DND-41 (cell line): ENCODE measurements around the gene CCK.

Experiments used
- ATAC-seq: fragments of 200-7000 bp; cut with Tn5 transposase; 3 replicates; pipeline ENCODE4 v1.9.1; 2021; ENCODE audit warnings: low read depth; ENCODE audit not compliant: insufficient read depth
- DNase-seq: peaks from one replicate; pipeline ENCODE4 v3.0.0-alpha.2; 2020
- H2AFZ ChIP-seq: 2 replicates; pipeline ENCODE4 v1.6.0; 2012; ENCODE audit warnings: low read depth, low read length
- H3K27ac ChIP-seq: 2 replicates; pipeline ENCODE4 v1.5.1; 2012; ENCODE audit warnings: low read length, inconsistent platforms
- H3K27me3 ChIP-seq: fragments of 200-600 bp; sonication (generic); 2 replicates; pipeline ENCODE4 v1.6.0; 2012; ENCODE audit warnings: low read length, mild to moderate bottlenecking, inconsistent platforms; ENCODE audit not compliant: insufficient read depth, poor library complexity
- H3K36me3 ChIP-seq: 2 replicates; pipeline ENCODE4 v1.5.1; 2012; ENCODE audit warnings: low read length, inconsistent platforms; ENCODE audit not compliant: insufficient read depth
- H3K4me1 ChIP-seq: 2 replicates; pipeline ENCODE4 v1.5.1; 2012; ENCODE audit warnings: mild to moderate bottlenecking, low read length; ENCODE audit not compliant: insufficient read depth
- H3K4me2 ChIP-seq: 2 replicates; pipeline ENCODE4 v1.6.0; 2012; ENCODE audit warnings: mild to moderate bottlenecking, moderate library complexity, low read length, inconsistent platforms; ENCODE audit not compliant: insufficient read depth
- H3K4me3 ChIP-seq, 2 experiments: fragments of 200-600 bp in 1 of 2; shearing (Covaris generic) in 1 of 2; 2 replicates each; pipeline ENCODE4 v1.5.1; 2012 to 2016; ENCODE audit warnings: inconsistent platforms in 2 of 2, low read length in 2 of 2, mild to moderate bottlenecking in 2 of 2, low read depth in 1 of 2, moderate library complexity in 1 of 2
- H3K79me2 ChIP-seq: 2 replicates; pipeline ENCODE4 v1.6.0; 2012; ENCODE audit warnings: low read length, inconsistent platforms; ENCODE audit not compliant: insufficient read depth
- H3K9ac ChIP-seq: 2 replicates; pipeline ENCODE4 v1.6.0; 2012; ENCODE audit warnings: low read depth, mild to moderate bottlenecking, inconsistent platforms, low read length, moderate library complexity
- H3K9me3 ChIP-seq: 2 replicates; pipeline ENCODE4 v1.5.1; 2012; ENCODE audit warnings: low read length, moderate library complexity, mild to moderate bottlenecking, inconsistent platforms; ENCODE audit not compliant: insufficient read depth, severe bottlenecking
- H4K20me1 ChIP-seq: 2 replicates; pipeline ENCODE4 v1.6.0; 2012; ENCODE audit warnings: low read length; ENCODE audit not compliant: insufficient read depth
- CTCF ChIP-seq: IDR thresholded peaks from 2 replicates; pipeline ENCODE4 v1.5.1; 2012; ENCODE audit warnings: borderline replicate concordance, low read length, moderate library complexity, mild to moderate bottlenecking; ENCODE audit not compliant: poor library complexity, severe bottlenecking; ENCODE audit errors: extremely low read depth
- EZH2 ChIP-seq: IDR thresholded peaks from 3 replicates; pipeline ENCODE4 v1.6.1; 2012; ENCODE audit warnings: borderline replicate concordance, low read depth, mild to moderate bottlenecking, moderate library complexity, low read length, inconsistent platforms; ENCODE audit not compliant: severe bottlenecking

Gene CCK

GRCh38 chr3:42273361-42273760 lies 7.4 kb upstream of the CCK start:
- no peak for ATAC-seq
- TF ChIP-seq CTCF (no peak), EZH2 (no peak)
- no peaks in the 10 kb centered on the region for H3K27me3 ChIP-seq
- H3K36me3 ChIP-seq: no peaks in the 10 kb centered on the region
- H3K4me2 ChIP-seq: no peak overlapping the region
- no peaks in the 10 kb centered on the region for H4K20me1 ChIP-seq
- H3K9me3 ChIP-seq: no peaks in the 10 kb centered on the region
- no peaks in the 10 kb centered on the region for H3K79me2 ChIP-seq
- H3K27ac ChIP-seq: no peak overlapping the region
- H3K4me1 ChIP-seq: no peaks in the 10 kb centered on the region
- H3K4me3 ChIP-seq: no peak overlapping the region
- no peak overlapping the region for H3K9ac ChIP-seq
- DNase-seq: no peak
- H2AFZ ChIP-seq: no peak overlapping the region

- H3K4me2 ChIP-seq: no peak overlapping the region
- no peak overlapping the region for H3K27ac ChIP-seq
- H3K27me3 ChIP-seq: no peaks in the 10 kb centered on the region
- H3K9me3 ChIP-seq: no peaks in the 10 kb centered on the region
- no peak for DNase-seq
- no peak for TF ChIP-seq EZH2
- TF ChIP-seq CTCF: no peak
- H4K20me1 ChIP-seq: no peaks in the 10 kb centered on the region
- no peaks in the 10 kb centered on the region for H3K4me1 ChIP-seq
- H3K36me3 ChIP-seq: no peaks in the 10 kb centered on the region
- H3K4me3 ChIP-seq: no peak overlapping the region
- H3K9ac ChIP-seq: no peak overlapping the region
- ATAC-seq: no peak
- no peak overlapping the region for H2AFZ ChIP-seq
- H3K79me2 ChIP-seq: no peaks in the 10 kb centered on the region
Observed at GRCh38 chr3:42271786-42272185, 5.8 kb upstream of the CCK start.

- DNase-seq (no peak), ATAC-seq (no peak)
- no peaks in the 10 kb centered on the region for H3K9me3 ChIP-seq
- no peak for TF ChIP-seq CTCF
- TF ChIP-seq EZH2: no peak
- H3K4me1 ChIP-seq: no peaks in the 10 kb centered on the region
- H3K79me2 ChIP-seq: no peaks in the 10 kb centered on the region
- H3K27ac ChIP-seq: no peak overlapping the region
- H4K20me1 ChIP-seq: no peaks in the 10 kb centered on the region
- no peak overlapping the region for H3K9ac ChIP-seq
- no peak overlapping the region for H3K4me3 ChIP-seq
- no peaks in the 10 kb centered on the region for H3K36me3 ChIP-seq
- no peaks in the 10 kb centered on the region for H3K27me3 ChIP-seq
- H2AFZ ChIP-seq: no peak overlapping the region
- no peak overlapping the region for H3K4me2 ChIP-seq
Observed at GRCh38 chr3:42270561-42270960, 4.6 kb upstream of the CCK start.

GRCh38 chr3:42269647-42270046 lies 3.7 kb upstream of the CCK start:
- Histone ChIP-seq H3K9ac (no peak overlapping the region), H4K20me1 (no peaks in the 10 kb centered on the region), H3K4me3 (no peak overlapping the region), H3K36me3 (no peaks in the 10 kb centered on the region), H3K4me1 (no peaks in the 10 kb centered on the region), H3K4me2 (no peak overlapping the region), H3K79me2 (no peaks in the 10 kb centered on the region), H2AFZ (no peak overlapping the region), H3K9me3 (no peaks in the 10 kb centered on the region), H3K27ac (no peak overlapping the region), H3K27me3 (no peaks in the 10 kb centered on the region)
- DNase-seq: no peak
- TF ChIP-seq CTCF (no peak), EZH2 (no peak)
- no peak for ATAC-seq
